Mesothelial cell of epicardium (in vitro differentiated cells): Measurements from ENCODE around the gene RUNX1. TPM values are rescaled to one million over a fixed set of nuclear protein-coding genes. Genes with fewer than 3 reads are reported as not detected.
A peak's percentile ranks its signal among the peaks of the same experiment; 100 is the strongest.

Experiments used
- DNase-seq, 2 experiments: peaks; one replicate each; pipeline ENCODE4 v3.0.0; 2021; ENCODE audit warnings: low spot score in 2 of 2; ENCODE audit not compliant: unreplicated experiment in 2 of 2
- H3K27ac Mint-ChIP-seq: 2 replicates; pipeline ENCODE4 v1.8.0; 2021; ENCODE audit warnings: mixed read lengths
- H3K27me3 Mint-ChIP-seq: 2 replicates; pipeline ENCODE4 v1.8.0; 2021; ENCODE audit warnings: low read depth, mixed read lengths
- H3K36me3 Mint-ChIP-seq: 2 replicates; pipeline ENCODE4 v1.8.0; 2021; ENCODE audit warnings: mixed read lengths
- H3K4me1 Mint-ChIP-seq: 2 replicates; pipeline ENCODE4 v1.8.0; 2021; ENCODE audit warnings: mixed read lengths
- H3K4me3 Mint-ChIP-seq: 2 replicates; pipeline ENCODE4 v1.8.0; 2021; ENCODE audit warnings: mild to moderate bottlenecking, moderate library complexity, mixed read lengths
- H3K9me3 Mint-ChIP-seq: 2 replicates; pipeline ENCODE4 v1.8.0; 2021; ENCODE audit warnings: mixed read lengths
- CTCF ChIP-seq: fragments of 200-600 bp; sonication (generic); IDR thresholded peaks from one replicate; pipeline ENCODE4 v1.5.0; 2021; ENCODE audit warnings: antibody characterized with exemption; ENCODE audit not compliant: unreplicated experiment
- total RNA-seq: library from RNA; stranded (reverse); gene quantifications from 3 replicates; pipeline ENCODE4 v1.2.1, GENCODE V29; 2021

RUNX1 gene
- total RNA-seq, 1 donor from 2014 or later: 41.2 TPM

GRCh38 chr21:34883491-34884271 lies 165.4 kb downstream of the RUNX1 start:
- H3K4me1 Mint-ChIP-seq: peaks cover 61% of the 10 kb centered on the region
- peak overlapping the region; percentile 85 for H3K27ac Mint-ChIP-seq
- TF ChIP-seq CTCF: no peak
- H3K27me3 Mint-ChIP-seq: no peaks in the 10 kb centered on the region
- peaks cover 7% of the 10 kb centered on the region for H3K36me3 Mint-ChIP-seq
- no peak for DNase-seq
- peak overlapping the region; percentile 61 for H3K4me3 Mint-ChIP-seq
- H3K9me3 Mint-ChIP-seq: no peaks in the 10 kb centered on the region

GRCh38 chr21:34882719-34883131 lies 166.4 kb downstream of the RUNX1 start:
- Mint-ChIP-seq H3K36me3 (peaks cover 9% of the 10 kb centered on the region), H3K9me3 (no peaks in the 10 kb centered on the region), H3K4me1 (peaks cover 66% of the 10 kb centered on the region), H3K27ac (peak overlapping the region; percentile 85), H3K27me3 (no peaks in the 10 kb centered on the region), H3K4me3 (peak overlapping the region; percentile 61)
- no peak for DNase-seq
- no peak for TF ChIP-seq CTCF

GRCh38 chr21:34881839-34882371 lies 167.2 kb downstream of the RUNX1 start:
- H3K36me3 Mint-ChIP-seq: peaks cover 9% of the 10 kb centered on the region
- H3K9me3 Mint-ChIP-seq: no peaks in the 10 kb centered on the region
- H3K27me3 Mint-ChIP-seq: no peaks in the 10 kb centered on the region
- no peak for TF ChIP-seq CTCF
- H3K27ac Mint-ChIP-seq: peak overlapping the region; percentile 85
- no peak for DNase-seq
- H3K4me1 Mint-ChIP-seq: peaks cover 72% of the 10 kb centered on the region
- H3K4me3 Mint-ChIP-seq: peak overlapping the region; percentile 61

- no peak for DNase-seq
- no peaks in the 10 kb centered on the region for H3K27me3 Mint-ChIP-seq
- H3K27ac Mint-ChIP-seq: peak overlapping the region; percentile 85
- peak overlapping the region; percentile 38 for H3K4me3 Mint-ChIP-seq
- TF ChIP-seq CTCF: no peak
- peaks cover 75% of the 10 kb centered on the region for H3K4me1 Mint-ChIP-seq
- H3K9me3 Mint-ChIP-seq: no peaks in the 10 kb centered on the region
- H3K36me3 Mint-ChIP-seq: peaks cover 9% of the 10 kb centered on the region
Measured at GRCh38 chr21:34881421-34881820, 167.7 kb downstream of the RUNX1 start.

GRCh38 chr21:34880401-34880800 lies 168.7 kb downstream of the RUNX1 start:
- H3K4me3 Mint-ChIP-seq: no peak overlapping the region
- no peak for TF ChIP-seq CTCF
- no peaks in the 10 kb centered on the region for H3K9me3 Mint-ChIP-seq
- H3K4me1 Mint-ChIP-seq: peaks cover 82% of the 10 kb centered on the region
- DNase-seq: no peak
- H3K27ac Mint-ChIP-seq: peak overlapping the region; percentile 45
- H3K36me3 Mint-ChIP-seq: peaks cover 9% of the 10 kb centered on the region
- no peaks in the 10 kb centered on the region for H3K27me3 Mint-ChIP-seq
